Measurements from ENCODE around the gene ZNF43.
"Not testable (repeated sequence)": the region's sequence is repeated elsewhere in the genome, so short reads cannot be mapped to it uniquely, and the experiment has no call there.

Gene ZNF43

DNA sequence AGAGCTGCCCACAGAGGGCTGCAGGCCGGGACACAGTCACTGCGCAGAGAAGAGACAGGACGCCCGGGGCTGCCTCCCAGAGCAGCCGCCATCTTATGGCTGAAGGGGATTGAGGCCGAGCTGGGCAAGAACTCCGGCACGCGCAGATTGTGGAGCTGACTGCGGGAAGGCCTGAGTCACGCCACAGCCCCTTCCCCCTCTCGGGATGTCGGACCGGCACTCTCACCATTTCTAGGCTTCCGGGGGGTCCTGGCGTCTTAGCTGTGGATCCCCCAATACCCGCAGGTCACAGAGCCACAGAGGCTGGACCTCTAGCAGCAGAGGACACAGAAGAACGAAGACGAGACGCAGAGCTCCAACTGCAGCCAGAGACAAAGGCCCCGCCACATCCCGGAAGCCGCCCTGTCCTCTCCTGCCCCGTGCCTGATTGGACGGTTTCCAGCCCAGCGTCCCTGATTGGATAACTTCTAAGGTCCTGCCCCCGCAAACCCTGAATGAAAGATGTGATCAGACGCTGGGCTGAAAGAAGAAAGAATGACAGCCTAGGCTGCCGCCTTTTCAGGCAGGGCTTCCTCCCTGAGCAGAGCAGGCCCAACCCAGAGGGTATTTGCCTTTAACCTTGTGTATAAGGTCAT, at the start of gene ZNF43:
ZNF43 (minus strand) TSS at position 373 of the 635 bp plus-strand sequence; CDS start at position 229, 144 bp downstream.
- peak; percentile 97 for DNase-seq

DNA sequence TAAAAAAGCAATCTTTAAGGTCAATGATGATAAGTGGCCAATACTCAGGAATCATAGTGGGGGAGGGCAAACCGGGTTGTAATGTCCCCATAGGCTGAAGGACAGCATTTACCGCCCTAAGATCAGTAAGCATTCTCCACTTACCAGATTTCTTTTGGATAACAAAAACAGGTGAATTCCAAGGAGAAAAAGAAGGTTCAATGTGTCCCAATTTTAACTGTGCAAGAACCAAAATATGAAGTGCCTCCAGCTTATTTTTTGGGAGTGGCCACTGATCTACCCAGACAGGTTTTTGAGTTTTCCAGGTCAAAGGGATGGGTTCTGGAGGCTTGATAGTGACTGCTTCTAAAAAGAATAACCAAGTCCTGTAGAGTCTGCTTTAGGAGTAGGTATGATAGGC, 49.5 kb upstream of the ZNF43 start:
- not testable (repeated sequence) for DNase-seq

DNA sequence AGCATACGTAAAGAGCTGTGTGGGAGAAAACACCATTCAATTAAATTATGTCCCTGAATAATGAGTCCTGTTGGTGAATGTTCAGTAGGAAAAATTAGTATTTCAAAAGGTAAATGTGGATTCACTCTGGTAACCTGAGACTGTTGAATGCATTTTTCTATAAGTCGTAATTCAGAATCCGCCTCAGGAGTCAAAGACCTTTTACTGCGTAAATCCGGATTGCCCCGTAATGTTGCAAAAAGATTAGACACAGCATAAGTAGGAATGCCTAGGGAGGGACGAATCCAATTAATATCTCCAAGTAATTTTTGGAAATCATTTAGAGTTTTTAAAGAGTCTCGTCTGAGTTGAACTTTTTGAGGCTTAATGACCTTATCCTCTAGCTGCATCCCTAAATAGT, 48.8 kb upstream of the ZNF43 start:
- not testable (repeated sequence) for DNase-seq

DNA sequence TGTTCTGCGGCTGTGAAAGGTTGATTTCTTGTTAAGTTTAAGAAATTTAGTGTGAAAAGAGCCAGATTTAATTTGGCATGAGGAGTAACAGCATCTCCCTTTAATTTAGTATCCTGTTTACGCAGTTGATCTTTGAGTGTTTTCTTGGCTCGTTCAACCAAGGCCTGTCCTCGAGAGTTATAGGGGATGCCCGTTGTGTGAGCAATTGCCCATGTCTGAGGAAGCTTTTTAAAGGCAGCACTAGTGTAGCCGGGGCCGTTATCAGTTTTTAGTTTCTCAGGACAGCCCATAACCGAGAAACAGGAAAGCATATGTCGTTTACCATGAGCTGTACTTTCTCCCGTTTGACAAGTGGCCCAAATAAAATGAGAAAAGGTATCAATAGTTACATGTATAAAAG, 47.5 kb upstream of the ZNF43 start:
- no peak for DNase-seq

DNA sequence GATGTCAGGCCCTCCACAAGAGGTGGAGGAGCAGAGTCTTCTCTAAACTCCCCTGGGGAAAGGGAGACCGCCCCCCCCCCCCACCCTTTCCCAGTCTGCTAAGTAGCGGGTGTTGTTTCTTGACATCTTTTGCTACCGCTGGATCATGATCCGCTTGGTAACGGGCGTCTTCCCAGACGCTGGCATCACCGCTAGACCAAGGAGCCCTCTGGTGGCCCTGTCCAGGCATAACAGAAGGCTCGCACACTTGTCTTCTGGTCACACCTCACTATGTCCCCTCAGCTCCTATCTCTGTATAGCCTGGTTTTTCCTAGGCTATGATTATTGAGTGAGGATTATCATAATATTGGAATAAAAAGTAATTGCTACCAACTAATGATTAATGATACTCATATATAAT, 44.8 kb upstream of the ZNF43 start:
- not testable (repeated sequence) for DNase-seq

DNA sequence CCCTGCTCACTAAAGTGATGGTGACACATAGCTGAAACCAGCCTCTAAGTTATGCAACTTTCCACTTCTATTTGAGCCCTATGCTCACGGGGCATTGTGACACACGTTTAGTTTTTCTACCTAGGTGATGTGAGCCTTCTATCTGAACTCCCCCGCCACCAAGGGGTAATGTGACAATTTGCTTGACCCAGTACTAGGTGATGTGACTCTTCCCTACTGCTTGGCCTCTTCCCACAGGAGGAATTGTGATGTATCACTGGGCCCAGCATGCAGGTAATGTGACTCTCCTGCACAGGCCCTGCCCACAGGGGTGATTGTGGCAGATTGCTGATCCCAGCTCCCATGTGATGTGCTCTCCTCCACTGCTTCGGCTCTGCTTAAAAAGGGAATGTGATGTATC, 42.7 kb upstream of the ZNF43 start:
- DNase-seq, result no peak

DNA sequence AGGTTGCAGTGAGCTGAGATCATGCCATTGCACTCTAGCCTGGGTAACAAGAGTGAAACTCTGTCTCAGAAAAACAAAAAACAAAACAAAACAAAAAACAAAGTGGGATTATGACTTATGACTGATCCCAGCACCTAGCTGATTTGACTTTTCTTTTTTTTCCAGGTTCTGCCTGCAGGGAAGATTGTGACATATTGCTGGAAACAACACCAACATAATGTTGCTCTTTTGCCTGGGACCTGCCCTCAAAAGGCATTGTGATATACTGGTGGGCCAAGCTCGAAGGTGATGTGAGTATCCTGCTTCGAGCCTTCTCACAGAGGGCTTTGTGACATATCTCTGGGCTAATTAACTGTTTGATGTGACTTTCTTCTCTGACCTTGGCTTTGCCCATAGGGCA, 42.0 kb upstream of the ZNF43 start:
- no peak for DNase-seq

DNA sequence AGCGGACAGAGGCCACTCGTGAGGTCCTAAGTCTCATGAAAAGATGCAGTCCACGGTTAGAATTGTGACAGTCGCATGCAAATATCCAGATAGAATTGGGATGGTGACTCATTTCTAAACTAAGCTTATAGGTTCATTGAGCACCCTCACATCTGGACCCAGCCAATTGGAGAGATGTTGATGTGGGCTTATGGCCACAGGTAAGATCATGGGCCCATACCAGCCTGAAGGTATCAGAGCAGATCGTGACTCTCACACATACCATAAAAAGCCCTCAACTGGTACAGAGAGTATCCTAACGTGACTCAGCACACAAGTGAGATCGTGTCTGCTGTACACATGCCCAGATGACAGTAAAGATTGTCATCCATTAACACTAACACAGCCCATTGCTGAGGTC, 40.6 kb upstream of the ZNF43 start:
- not testable (repeated sequence) for DNase-seq

DNA sequence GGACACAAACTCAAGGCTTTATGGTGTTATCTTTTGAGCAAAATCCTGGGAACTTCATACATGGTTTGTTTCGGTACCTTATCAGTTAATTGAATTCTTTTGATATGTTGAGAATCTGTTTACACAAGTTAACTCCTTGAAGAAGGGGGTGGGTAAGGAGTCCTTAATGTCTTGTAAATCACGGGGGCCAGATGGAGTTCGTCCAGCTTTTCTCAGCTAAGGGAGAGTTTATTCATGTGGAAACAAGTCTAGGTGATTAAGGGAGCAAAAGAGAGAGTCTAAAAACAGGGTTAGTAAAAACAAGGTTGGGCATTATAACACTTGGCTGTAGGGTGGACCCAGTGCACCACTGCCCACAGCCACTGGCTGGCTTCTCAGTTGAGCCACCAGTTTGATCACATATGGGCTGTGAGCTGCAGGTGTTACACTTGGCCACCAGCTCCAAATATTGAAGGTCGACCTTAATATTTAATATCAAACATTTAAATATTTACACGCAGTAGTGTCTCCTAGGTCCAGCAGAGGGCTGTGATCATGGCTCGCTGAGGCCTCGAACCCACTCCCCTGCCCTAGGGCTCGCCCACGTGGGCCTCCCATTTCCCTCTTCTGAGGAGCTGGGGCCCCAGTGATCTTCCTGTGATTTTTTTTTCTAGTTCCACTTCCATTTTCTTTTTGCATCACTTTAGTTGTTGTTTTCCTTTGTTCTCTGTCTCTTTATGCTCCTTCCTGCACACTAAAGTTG, 21.0 kb upstream of the ZNF43 start:
- DNase-seq, result no peak

DNA sequence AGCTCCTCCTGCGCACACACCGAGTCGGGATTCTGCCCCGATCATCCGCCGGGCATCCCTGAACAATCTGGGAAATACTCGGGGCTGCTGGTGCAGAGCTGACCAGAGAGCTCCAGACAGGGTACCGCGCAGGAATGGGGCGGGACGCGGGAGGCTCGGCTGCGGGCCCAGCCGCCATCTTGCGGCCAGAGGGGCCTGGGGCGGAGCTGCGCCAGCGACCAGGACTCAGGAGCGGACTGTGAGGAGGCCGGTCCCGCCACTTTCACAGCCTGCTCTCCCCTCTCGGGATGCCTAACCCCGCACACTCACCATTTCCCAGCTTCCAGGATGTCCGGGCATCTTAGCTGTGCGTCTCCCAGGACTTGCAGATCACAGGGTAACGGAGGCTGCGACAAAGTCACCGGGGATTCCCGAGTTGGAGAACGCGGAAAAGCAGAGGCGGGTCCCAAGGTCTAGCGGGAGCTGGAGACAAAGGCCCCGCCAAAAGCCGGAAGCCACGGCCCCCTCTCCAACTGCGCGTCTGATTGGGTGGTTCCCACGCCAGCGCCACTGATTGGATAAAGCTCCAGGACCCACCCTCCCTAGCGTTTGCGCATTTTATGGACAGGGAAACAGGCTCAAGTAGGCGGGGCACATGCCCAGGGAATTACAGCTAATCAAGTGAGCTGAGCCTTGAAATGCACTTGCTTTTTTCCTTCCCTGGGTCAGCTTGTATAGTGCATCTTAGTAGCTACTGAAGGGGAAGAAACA, 15.8 kb upstream of the ZNF43 start:
- peak; percentile 96 for DNase-seq

DNA sequence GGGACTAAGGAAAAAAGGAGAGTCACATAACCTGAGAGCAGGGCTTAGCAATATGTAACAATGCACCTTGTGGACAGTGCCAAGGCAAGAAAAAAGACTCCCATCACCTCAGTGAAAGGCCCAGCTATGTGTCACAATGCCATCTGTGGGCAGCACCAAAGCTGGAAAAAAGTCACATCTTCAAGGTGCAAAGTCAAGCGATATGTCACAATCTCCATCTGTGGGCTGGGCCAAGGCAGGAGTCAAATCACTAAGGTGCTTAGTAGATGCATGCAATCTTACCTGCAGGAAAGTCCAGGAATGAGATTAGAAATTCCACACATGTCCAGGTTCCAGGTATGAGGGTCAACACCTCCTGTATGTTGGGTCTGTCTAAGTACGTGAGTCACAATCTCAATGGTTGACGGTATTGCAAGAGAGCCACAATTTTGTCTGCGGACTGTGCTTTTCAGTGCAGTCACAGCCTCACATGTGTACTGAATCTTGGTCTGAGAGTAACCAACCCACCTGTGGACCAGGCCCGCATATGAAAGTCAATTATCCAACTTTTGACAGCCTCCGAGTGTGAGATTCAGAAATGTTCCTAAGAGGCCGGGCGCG, 14.8 kb upstream of the ZNF43 start:
- no peak for DNase-seq

DNA sequence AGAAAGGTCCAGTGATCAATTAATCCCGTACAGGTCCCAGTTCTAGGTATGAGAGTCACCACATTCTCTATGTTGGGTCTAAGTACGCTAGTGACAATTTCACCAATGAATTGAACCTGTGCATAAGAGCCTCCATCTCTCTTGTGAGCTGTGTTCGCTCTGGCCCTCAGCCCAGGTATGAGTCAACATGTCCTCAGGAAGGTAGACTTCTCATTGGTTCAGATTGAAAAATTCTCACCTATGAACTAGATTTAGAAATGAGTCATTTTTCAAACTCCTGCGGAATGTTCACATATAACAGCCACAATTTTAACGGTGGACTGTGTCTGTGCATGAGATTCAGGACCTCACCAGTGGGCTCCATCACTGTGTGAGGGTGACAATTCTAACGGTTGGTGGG, 12.7 kb upstream of the ZNF43 start:
- DNase-seq, result no peak

DNA sequence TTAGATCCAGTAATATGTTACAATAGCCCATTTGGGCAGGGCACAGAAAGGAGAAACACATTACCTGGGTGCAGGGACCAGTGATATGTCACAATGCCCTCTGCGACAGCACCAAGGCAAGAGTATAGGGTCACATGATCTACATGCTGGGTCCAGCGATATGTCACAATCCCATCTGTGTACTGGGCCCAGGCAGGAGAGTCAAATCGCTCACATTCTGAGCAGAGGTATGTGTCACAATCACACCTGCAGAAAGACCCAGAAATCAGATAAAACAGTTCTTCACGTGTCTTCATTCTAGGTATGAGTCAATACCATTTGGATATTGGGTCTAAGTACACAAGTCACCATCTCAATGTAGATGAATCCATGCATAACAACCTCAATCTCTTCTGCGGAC, 7.1 kb upstream of the ZNF43 start:
- DNase-seq, result no peak

DNA sequence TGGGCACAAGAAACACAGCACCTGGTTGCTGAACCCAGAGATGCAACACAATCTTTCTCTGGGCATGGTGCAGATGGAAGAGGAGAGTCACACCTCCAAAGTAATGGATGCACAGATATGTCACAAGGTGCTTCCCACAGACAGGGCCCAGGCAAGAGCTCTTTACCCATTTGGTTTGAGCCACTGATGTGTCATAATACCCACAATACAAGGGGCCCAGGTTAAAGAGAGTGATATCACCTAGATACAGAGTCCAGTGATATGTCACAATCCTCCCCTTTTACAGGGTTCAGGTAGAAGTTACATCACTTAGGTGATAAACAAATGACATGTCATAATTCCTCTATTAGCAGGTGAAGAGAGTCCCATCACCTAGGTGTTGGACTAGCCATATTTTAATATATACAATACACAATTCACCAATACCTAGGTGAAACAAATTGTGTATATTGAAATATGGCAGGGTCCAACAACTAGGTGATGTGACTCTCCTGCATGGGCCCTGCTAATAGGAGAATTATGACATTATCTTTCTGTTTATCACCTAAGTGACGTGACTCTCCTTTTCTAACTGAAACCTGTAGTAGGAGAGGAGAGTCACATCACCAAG, 5.6 kb upstream of the ZNF43 start:
- no peak for DNase-seq

DNA sequence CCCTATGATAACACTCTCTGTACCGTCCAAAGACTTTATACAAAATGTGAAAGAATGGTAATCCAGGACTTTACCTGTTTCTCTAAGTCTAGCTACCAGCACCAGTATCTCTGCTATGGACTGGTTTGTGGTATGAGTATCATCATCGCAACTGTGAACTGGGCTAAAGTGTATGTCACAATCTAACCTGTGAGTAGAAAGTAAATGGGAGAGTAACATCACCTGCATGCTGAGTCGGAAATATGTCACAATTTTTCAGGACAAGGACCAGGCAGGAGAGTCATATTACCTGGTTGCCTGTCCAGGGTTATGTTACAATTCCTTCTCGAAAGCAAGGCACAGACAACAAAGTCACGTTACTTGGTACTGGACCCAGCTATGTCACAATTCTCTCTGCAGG, 5.1 kb upstream of the ZNF43 start:
- no peak for DNase-seq

DNA sequence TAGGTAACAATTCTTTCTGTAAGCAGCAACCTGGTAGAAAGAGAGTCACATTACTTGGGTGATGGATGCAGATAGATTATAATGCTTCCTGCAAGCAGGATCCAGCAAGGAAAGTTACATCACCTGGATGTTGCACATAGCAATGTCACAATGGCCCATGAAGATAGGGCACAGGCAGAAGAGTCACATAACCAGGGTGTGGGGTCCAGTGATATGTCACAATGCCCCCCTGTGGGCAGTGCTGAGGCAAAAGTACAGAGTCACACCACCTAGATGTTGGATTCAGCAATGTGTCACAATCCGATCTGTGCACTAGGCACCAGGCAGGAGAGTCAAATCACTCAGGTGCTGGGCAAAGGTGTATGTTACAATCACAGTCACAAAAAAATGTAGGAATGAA, 4.0 kb upstream of the ZNF43 start:
- no peak for DNase-seq

DNA sequence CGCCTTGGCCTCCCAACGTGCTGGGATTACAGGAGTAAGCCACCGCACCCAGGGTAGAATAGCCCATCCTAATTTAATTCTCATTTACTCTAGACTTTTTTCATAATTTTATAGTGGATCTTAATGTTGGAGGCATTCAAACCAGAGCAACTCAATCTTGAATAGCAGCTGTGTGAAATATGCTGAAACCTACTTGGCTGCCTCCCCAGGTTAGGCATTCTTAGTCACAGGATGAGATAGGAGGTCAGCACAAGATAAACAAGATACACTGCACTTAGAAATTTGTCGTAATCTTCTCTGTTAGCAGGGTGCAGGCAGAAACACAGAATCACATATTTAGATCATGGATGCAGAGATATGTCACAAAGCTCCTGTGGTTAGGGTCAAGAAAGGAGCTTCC, 2.7 kb upstream of the ZNF43 start:
- DNase-seq, result no peak

DNA sequence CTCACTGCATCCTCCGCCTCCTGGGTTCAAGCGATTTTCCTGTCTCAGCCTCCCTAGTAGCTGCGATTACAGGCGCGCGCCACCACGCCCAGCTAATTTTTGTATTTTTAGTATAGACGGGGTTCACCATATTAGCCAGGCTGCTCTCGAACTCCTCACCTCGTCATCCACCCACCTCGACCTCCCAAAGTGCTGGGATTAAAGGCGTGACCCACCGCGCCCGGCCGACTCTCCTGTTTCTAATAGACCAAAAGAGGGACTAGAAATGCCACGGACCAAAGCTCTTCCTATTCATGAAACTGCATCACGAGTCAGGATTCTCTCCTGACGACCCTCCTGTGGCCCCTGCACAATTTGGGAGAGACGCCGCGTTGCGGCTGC, 563 bp downstream of the ZNF43 start:
- no peak for DNase-seq

DNA sequence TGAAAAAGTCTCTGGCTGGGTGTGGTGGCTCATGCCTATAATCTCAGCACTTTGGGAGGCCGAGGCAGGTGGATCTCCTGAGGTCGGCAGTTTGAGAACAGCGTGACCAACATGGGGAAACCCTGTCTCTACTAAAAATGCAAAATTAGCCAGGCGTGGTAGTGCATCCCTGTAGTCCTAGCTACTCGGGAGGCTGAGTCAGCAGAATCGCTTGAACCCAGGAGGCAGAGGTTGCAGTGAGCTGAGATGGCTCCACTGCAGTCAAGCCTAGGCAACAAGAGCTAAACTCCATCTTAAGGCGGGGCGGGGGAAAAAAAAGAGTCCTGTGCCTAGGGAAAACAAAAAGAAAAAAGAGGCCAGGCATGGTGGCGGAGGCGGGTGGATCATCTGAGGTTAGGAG, 2.2 kb downstream of the ZNF43 start:
- no peak for DNase-seq

DNA sequence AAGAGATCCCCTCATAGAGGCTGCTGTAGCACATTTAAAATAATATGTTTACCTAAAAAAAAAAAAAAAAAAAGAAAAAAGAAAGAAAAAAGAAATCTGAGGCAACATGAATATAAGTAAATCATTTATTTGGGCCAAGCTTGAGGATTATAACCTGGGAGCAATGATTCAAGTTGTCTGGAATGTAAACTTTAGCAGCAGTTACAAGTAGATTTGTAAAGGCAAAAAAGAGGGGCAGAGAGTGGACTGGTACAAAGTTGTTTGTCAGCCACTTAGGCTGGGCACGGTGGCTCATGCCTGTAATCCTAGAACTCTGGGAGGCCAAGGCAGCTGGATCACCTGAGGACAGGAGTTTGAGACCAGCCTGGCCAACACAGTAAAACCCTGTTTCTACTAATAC, 11.3 kb downstream of the ZNF43 start:
- DNase-seq, result no peak

DNA sequence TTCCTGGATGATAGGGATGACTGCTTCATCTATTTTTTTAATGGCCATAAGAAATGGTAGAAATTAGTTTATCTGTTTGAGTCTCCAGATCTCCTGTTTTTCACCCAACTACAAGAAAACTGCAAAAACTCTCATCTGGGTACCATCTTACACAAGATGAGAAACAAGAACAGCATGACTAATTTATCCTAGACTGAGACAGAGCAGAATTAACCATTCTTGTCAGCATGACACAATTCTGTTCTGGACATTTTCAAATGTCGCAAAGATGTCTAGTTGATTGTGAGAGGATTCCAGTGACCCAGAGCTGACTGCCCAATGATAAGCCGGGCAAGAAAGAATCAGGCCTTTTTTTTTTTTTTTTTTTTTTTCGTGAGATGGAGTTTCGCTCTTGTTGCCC, 12.8 kb downstream of the ZNF43 start:
- no peak for DNase-seq

DNA sequence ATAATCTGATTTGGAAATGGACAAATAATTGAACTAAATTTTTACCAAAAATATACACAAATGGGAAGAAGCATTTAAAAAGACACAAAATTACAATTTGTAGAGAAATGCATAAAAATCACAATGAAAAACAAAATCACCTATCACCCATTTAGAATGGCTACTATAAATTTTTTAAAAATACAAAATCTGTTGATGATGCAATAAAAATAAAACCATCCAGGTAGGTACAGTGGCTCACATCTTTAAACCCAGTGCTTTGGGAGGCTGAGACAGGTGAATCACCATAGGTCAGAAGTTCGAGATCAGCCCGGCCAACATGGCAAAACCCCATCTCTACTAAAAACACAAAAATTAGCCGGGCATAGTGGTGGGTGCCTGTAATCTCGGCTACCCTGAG, 23.5 kb downstream of the ZNF43 start:
- DNase-seq, result no peak

DNA sequence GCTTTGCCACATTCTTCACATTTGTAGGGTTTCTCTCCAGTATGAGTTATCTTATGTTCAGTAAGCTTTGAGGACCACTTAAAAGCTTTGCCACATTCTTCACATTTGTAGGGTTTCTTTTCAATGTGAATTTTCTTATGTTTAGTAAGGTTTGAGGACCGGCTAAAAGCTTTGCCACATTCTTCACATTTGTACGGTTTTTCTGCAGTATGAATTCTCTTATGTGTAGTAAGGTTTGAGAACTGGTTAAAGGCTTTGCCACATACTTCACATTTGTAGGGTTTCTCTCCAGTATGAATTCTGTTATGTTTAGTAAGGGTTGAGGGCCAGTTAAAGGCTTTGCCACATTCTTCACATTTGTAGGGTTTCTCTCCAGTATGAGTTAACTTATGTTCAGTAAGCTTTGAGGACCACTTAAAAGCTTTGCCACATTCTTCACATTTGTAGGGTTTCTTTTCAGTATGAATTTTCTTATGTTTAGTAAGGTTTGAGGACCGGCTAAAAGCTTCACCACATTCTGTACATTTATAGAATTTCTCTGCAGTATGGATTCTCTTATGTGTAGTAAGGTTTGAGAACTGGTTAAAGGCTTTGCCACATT, 27.5 kb downstream of the ZNF43 start:
- not testable (repeated sequence) for DNase-seq
